ENCODE results near the gene UPK2. TPM values are rescaled to one million over a fixed set of nuclear protein-coding genes. Genes with fewer than 3 reads are reported as not detected.

Gene UPK2
- total RNA-seq, 6 donors from 2014 or later, result not detected

DNA sequence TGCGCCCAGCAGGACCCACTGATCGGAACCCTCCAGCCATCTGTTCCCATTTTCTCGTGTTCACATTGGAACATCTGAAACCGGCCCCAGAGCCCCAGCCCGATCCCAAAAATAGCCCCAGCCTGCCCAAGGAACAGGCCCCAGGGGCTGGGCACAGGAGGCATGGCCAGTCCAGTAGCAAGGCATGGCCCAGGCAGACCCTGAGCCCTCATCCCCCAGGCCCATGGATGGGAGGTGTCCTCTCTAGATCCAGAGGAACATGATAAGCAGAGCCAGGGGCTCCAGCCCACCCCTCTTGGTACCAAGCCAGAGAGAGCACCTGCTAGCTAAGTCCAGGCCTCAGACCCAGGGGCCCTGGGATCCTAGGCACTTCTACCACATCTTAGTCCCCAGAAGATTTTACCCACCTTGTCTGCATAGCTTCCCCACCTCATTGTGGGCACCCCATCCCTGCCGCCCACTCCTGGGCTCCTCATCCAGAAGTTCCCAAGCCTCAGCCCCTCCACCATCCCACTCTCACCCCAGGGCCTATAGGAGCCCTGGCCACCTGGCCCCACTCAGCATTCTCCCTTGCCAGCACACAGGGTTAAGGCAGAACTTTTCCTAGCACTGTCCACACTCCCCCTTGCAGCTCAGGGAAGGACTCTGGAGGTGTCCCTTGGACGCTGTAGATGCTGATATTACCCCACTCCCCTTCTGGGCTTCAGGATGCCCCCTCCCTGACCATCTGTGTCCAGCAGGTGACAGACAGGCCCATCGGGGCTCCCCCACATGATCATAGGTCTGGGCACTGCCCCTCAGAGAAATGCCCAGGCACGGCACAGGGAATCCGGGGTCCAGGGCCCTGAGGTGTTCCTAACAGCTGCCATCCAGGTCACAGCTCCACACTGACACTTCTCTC, 39.9 kb upstream of the UPK2 start:
- H3K4me3 ChIP-seq, result no peak overlapping the region
- H3K36me3 ChIP-seq, result no peaks in the 10 kb centered on the region
- H3K27ac ChIP-seq, result peak overlapping the region; percentile 94 to 98 (median 97)
- WGBS, 2 donors, result 55 to 91% methylated on average over 3 to 10 of the region's 10 CpGs
- ATAC-seq (ENCODE audit: low FRiP score in 2 of 2) (no peak), DNase-seq (no peak)
- H3K9me3 ChIP-seq, result no peaks in the 10 kb centered on the region
- H3K27me3 ChIP-seq, result no peaks in the 10 kb centered on the region
- H3K4me1 ChIP-seq, result peaks cover 97 to 100% (median 99%) of the 10 kb centered on the region in 4 donors
- TF ChIP-seq EP300 (IDR thresholded peaks at IDR 0.05) (no peak), POLR2A (IDR thresholded peaks at IDR 0.05) (no peak), POLR2AphosphoS5 (IDR thresholded peaks at IDR 0.05) (no peak)
- TF ChIP-seq, protein P1, sequence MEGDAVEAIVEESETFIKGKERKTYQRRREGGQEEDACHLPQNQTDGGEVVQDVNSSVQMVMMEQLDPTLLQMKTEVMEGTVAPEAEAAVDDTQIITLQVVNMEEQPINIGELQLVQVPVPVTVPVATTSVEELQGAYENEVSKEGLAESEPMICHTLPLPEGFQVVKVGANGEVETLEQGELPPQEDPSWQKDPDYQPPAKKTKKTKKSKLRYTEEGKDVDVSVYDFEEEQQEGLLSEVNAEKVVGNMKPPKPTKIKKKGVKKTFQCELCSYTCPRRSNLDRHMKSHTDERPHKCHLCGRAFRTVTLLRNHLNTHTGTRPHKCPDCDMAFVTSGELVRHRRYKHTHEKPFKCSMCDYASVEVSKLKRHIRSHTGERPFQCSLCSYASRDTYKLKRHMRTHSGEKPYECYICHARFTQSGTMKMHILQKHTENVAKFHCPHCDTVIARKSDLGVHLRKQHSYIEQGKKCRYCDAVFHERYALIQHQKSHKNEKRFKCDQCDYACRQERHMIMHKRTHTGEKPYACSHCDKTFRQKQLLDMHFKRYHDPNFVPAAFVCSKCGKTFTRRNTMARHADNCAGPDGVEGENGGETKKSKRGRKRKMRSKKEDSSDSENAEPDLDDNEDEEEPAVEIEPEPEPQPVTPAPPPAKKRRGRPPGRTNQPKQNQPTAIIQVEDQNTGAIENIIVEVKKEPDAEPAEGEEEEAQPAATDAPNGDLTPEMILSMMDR (IDR thresholded peaks at IDR 0.05), result no peak

DNA sequence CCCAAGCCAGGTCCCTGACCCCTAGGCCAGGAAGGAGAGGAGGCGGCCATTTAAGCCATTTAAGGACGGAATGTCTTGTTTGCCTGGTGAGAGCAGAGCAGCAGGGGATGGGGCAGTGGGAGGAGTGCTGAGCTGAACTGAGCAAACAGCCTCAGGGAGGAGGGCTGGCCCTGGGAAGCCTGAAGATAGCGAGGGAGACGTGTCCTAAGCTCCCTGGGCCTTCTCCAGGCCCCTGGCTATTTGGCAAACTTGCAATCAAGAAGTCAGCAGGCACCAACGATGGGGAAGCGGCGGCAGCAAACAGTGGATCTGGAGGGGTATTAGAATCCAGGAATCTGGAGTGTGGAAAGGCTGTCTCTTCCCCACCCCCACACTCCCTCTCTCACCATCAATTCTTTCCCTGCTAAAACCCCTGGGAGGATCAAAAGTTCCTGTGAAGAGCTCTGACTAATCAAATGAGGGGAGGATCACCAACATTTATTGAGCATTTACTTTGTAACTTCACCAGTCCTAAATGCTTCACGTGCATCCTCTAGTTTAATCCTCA, 39.2 kb upstream of the UPK2 start:
- ATAC-seq (ENCODE audit: low FRiP score in 2 of 2) (peak in 1 of 2 donors; percentile 38), DNase-seq (no peak)
- 41 to 53% methylated on average over 8 of the region's 8 CpGs for WGBS, 2 donors
- no peaks in the 10 kb centered on the region for H3K9me3 ChIP-seq
- no peak for TF ChIP-seq POLR2A (IDR thresholded peaks at IDR 0.05)
- no peak for TF ChIP-seq EP300 (IDR thresholded peaks at IDR 0.05)
- TF ChIP-seq POLR2AphosphoS5 (IDR thresholded peaks at IDR 0.05), result peak in 1 of 2 donors; percentile 40
- TF ChIP-seq, protein P1 (IDR thresholded peaks at IDR 0.05), result no peak
- H3K36me3 ChIP-seq, result no peaks in the 10 kb centered on the region
- H3K27me3 ChIP-seq, result no peaks in the 10 kb centered on the region
- no peak overlapping the region for H3K4me3 ChIP-seq
- peaks cover 97 to 100% (median 99%) of the 10 kb centered on the region in 4 donors for H3K4me1 ChIP-seq
- peak overlapping the region; percentile 94 to 98 (median 97) for H3K27ac ChIP-seq

DNA sequence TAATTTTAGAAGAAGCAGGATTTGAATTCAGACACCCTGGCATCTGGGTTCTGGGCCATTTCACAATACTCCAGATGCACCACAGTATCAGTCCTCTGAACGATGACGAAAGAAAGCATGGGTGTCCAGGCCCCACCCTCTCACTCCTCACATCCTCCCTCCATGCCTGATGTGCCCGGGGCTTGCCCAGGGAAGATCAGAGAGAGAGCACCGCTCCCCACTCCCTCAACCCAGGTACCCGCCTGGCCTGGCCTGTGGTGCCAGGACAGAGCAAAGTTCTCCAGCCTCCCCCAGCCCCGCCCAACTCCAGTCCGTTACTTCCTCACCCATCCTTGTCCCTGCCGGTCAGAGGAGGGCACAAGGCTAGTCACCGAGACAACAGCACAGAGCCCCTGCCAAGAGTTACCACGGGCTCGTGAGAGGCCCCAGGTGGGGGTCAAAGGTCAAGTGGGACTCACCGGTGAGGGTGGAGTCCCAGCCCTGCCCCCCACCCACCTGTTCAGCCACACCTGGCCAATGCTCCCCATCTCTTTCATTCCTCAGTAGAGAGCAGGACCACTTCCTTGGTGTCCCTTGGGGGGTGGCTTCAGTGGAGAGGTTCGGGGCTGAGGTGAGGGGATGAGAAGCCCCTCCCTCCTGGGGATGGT, 38.5 kb upstream of the UPK2 start:
- Histone ChIP-seq H3K4me3 (peak overlapping the region in 3 of 4 donors; percentile 14 to 89 (median 23)), H3K4me1 (peaks cover 95 to 100% (median 99%) of the 10 kb centered on the region in 4 donors), H3K36me3 (no peaks in the 10 kb centered on the region), H3K9me3 (no peaks in the 10 kb centered on the region), H3K27ac (peak overlapping the region; percentile 94 to 98 (median 97)), H3K27me3 (no peaks in the 10 kb centered on the region)
- ATAC-seq (ENCODE audit: low FRiP score in 2 of 2) (peak in 1 of 2 donors; percentile 77), DNase-seq (peak; percentile 58 to 64)
- 4 to 20% methylated on average over 8 to 10 of the region's 13 CpGs for WGBS, 2 donors
- TF ChIP-seq, protein P1 (IDR thresholded peaks at IDR 0.05), result no peak
- TF ChIP-seq EP300 (IDR thresholded peaks at IDR 0.05), result peak in 1 of 4 donors; percentile 26
- peak in 2 of 4 donors; percentile 7 to 14 for TF ChIP-seq POLR2A (IDR thresholded peaks at IDR 0.05)
- peak; percentile 6 to 68 for TF ChIP-seq POLR2AphosphoS5 (IDR thresholded peaks at IDR 0.05)

DNA sequence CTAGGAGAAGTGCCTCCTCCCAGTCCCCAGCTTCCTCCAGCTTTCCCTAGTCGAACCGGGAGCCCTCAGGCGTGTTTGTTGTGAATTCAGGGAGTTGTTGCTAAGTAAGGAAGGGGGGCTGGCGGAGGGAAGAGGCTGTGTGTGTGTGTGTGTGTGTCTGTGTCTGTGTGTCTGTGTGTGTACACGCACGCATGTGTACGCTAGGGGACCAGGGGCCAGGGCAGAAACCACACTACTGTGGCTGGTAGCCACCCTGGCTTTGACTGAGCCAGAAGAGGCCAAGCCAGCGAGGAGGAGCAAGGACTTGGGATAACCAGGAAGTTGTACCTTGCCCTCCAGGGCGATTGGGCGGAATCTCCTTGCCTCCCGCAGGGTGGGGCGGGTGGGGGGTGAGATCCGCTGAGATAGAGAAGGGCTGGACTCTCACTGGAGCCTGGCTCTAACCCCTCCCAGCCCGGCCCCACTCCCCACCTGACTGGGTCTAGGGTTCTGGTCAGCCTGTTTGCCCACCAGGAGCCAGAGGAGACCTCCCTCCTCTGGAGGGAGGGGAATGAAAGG, 37.9 kb upstream of the UPK2 start:
- H3K27ac ChIP-seq, result peak overlapping the region; percentile 94 to 98 (median 97)
- ATAC-seq (ENCODE audit: low FRiP score in 2 of 2), result peak; percentile 17 to 71
- H3K4me1 ChIP-seq, result peaks cover 95 to 100% (median 99%) of the 10 kb centered on the region in 4 donors
- peak overlapping the region in 3 of 4 donors; percentile 14 to 89 (median 23) for H3K4me3 ChIP-seq
- no peaks in the 10 kb centered on the region for H3K36me3 ChIP-seq
- TF ChIP-seq EP300 (IDR thresholded peaks at IDR 0.05) (peak in 1 of 4 donors; percentile 22), POLR2AphosphoS5 (IDR thresholded peaks at IDR 0.05) (peak; percentile 10 to 32), POLR2A (IDR thresholded peaks at IDR 0.05) (no peak)
- TF ChIP-seq, protein P1 (IDR thresholded peaks at IDR 0.05), result peak in 1 of 6 experiments; percentile 20
- H3K9me3 ChIP-seq, result no peaks in the 10 kb centered on the region
- WGBS, 2 donors, result 10 to 30% methylated on average over 13 of the region's 14 CpGs
- peak in 1 of 2 donors; percentile 77 for DNase-seq
- no peaks in the 10 kb centered on the region for H3K27me3 ChIP-seq

All from upper lobe of left lung (tissue), 6 donors.